Right ventricle myocardium superior (tissue), 1 donor: ENCODE data around the gene ADIPOR2. TPM values are rescaled to one million over a fixed set of nuclear protein-coding genes. Genes with fewer than 3 reads are reported as not detected.
"Not testable (repeated sequence)": the region's sequence is repeated elsewhere in the genome, so short reads cannot be mapped to it uniquely, and the experiment has no call there.

Source experiments
- ATAC-seq: fragments of 200-7000 bp; cut with Tn5 transposase; one replicate; pipeline ENCODE4 v1.9.1; 2020; ENCODE audit warnings: mild to moderate bottlenecking; ENCODE audit not compliant: poor library complexity
- DNase-seq: peaks from one replicate; pipeline ENCODE4 v3.0.0-alpha.2; 2020
- intact Hi-C: fragments of 100-400 bp; cut with DNase I; formaldehyde crosslinking; loops from one replicate; pipeline ENCODE4 v1.11.2; 2022
- total RNA-seq: library from RNA; stranded (reverse); fragmentation: NEBNext Ultra II Directional; extraction: Animal tissue kit (Norgen Biotek cat#: 25700); gene quantifications from one replicate; pipeline ENCODE4 v1.2.1, GENCODE V29; 2021
- donor health status: DM: no; HTN: yes; CAD: no; lungs with severe emphysema.

ADIPOR2 gene
- total RNA-seq, 1 donor from 2014 or later = 30.8 TPM

DNA sequence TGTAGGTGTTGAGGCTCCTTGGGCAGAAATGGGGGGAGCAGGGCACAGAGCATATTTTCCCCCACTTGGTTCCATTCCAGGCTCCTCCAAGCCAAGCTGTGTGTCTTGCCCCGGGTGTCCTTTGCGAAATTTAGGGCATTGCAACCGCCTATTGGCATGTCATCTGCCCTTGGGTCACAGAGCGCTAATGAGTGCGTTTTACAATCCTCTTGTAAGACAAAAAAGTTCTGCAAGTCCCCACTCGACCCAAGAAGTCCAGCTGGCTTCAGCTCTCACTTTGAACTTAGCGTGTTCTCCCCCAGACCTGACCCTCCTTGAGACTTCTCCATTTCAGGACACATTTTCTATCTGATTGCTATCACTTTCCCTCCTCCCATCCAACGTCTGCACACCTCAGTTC, 123.4 kb downstream of the ADIPOR2 start:
- intact Hi-C loops = no loop called here
- DNase-seq (no peak), ATAC-seq (no peak)

DNA sequence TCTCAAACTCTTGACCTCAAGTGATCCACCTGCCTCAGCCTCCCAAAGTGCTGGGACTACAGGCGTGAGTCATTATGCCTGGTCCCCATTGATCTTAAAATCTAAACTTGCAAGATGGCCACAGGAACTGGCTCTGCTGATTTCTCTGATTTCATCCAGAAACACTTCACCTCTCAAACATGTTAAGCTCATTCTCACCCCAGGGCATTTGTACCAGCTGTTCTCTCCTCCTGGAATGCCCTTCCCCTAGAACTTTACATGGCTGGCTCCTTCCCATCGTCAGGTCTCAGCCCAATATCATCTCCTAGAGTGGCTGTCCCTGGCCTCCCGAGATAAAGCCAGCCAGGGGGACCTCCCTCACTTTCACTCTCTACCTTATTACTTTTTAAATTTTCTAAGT, 124.2 kb downstream of the ADIPOR2 start:
- ATAC-seq (no peak), DNase-seq (no peak)

DNA sequence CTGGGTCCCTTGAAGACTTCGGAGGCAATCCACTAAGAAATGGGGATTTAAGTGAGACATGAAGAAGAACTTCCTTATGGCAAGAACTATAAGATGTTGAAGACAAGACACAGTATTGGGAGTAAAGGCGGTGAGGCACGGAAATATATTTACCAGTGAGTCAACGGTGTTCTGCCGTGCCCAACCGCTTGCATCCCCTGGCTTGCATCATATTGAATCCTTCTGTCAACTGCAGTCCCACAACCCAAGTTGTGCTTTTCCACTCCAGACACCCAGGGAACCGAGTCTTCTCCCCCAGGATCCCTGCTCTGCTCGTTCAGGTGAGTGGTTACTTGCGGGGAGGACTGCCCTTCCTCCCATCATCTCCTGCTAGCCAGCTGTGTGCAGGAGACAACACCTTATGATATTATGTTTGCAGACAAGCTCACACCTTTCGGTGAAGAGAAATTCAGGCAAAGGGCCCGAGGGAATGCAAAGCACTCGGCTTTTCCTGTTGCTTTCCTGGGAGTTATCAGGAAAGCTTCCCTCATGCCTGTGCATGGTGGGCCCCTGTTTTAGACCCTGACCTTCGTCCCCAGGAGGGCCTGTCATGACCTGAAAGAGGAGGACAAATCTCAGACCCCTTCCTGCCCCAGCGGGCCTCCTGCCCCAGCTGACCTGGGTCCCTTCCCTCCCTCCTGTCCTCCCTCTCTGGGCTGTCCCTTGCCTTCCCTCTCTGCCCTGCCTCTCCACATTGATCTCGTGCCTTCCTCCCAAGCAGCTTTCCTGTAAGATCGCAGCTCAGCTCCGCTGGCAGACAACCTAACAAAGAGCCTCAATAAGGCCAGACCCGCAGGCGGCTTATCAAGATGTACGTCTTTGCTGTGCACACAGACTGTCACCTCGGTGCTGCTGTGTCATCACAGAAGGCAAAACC, 125.2 kb downstream of the ADIPOR2 start:
- ATAC-seq (no peak), DNase-seq (no peak)
- intact Hi-C loops = no loop called here

More for the DNA sequence above, 124.2 kb downstream of the ADIPOR2 start:
- intact Hi-C loops = no loop called here

DNA sequence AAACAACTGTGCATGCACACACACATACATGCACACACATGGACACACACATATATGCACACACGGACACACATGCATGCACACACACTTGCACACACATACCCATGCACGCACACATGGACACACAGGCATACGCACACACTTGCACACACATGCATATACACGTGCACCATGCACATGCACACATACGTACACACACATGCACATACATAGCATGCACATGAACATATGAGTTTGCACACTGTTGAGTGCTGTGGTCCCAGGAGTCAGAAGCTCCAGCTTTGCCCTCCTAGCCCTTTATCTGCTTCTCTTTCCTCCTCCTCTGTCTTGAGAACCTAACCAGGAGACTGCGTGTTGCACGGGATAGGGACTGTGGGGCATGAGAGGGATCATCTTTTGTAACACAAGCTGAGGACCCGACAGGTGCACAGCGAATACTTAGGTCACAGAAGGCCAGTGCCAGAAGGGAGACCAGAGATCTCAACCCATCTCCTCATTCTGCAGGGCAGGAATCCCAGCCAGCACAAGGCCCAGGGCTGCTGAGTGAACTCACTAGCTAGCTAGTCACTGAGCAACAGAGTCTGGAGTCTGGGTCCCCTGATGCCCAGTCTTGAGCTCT, 126.0 kb downstream of the ADIPOR2 start:
- no peak for DNase-seq
- intact Hi-C loops = no loop called here

DNA sequence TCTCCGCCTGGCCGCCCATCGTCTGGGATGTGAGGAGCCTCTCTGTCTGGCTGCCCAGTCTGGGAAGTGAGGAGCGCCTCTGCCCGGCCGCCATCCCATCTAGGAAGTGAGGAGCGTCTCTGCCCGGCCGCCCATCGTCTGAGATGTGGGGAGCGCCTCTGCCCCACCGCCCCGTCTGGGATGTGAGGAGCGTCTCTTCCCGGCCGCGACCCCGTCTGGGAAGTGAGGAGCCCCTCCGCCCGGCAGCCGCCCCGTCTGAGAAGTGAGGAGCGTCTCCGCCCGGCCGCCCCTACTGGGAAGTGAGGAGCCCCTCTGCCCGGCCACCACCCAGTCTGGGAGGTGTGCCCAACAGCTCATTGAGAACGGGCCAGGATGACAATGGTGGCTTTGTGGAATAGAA, 127.1 kb downstream of the ADIPOR2 start:
- DNase-seq, intact Hi-C loops, ATAC-seq: not testable (repeated sequence)

More for the DNA sequence above, 126.0 kb downstream of the ADIPOR2 start:
- no peak for ATAC-seq

DNA sequence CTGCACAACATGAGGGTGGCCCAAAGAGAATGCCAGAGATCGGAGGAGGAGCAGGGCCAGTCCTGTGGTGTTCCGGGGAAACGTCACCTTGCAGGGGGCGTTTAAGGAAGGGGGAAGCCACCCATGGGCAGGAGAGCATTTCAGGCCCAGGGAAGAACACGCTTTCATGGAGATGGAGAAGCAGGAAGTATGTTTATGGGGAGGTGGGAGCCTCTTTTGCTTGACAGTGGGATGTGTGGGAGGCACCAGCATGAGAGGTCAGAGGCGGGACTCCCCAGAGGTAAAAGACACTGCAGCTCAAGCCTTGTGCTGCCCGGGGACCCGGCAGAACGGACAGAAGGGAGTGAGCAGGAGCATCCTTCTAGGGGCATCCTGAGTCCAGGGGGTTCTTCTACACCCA, 128.2 kb downstream of the ADIPOR2 start:
- intact Hi-C loops = no loop called here
- no peak for DNase-seq
- ATAC-seq = no peak

DNA sequence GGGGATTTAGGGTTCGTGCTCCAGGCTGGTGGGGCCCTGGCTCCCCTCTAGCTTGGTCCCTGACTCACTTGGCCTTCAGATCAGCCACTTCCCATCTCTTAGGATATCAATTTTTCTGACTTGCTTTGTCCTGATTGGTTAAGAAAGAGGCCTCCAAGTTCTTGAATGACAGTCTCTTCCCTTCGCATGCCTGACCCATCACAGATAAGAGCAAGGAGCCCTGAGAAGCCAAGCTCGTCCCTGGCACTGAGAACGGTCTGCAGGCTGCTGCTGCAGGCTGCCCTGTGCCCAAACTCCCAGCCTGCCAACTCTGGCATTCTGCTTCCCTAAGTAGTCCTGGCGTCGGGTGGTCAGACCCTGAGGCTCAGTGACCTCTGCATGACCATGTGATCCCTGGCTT, 128.7 kb downstream of the ADIPOR2 start:
- ATAC-seq = no peak
- intact Hi-C loops = no loop called here
- no peak for DNase-seq

DNA sequence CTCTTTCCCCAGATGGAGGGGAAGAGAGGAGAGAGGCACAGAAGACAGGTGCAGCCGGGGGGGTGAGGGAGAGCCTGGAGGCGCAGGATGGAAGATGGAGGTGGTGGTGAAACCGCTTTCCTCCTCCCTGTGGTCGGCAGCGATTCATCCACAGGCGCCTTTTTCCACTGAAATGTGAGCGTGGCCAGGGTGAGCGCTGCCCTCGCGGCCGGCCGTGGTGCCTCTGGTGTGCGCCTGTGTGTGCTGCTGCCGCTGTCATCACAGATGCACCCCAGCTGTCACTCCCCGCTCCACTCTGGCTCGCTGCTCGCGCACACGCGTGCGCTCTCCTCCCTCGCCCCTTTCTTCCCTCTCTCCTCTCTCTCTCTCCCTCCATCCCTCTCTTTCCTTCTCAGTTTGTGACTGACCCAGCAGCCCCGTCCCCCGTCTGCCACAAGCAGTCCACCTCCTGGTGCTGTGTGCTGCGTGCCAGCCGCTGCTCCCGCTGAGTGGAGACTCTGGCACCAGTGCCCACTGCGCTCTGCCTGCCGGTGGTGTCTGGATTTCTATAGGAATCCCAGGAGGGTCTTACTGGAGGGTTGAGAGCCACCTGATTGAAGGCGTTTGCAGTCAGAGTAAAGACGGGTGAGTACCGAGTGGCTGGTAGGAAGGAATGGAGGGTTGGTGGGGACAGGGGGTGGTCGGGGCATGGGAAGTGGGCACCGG, 129.5 kb downstream of the ADIPOR2 start, which contains the start of gene LRTM2:
Gene LRTM2, plus strand, starts transcription at position 375 of the 705 bp plus-strand sequence. CDS start 7,584 bp downstream, outside the sequence.
- no peak for DNase-seq
- intact Hi-C loops = no loop called here
- ATAC-seq = peak; percentile 49

DNA sequence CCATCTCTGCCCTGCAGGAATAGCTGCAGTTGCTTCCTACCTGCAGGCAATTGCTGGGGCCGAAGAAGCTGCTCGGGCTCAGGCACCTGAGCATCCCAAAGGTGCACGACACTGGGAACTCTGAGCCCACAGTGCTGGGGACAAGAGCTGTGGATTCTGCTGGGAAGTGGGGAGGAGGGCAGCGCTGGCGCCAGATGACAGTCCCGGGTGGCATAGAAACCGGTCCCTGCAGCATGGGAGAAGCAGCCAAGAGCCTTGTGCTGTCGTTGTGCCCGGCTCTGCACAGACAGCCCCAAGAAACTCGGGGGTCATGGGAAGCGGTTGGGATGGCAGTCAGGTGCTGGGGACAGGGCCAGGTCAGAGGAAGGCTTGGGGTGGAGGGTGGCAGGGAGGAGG, 130.0 kb downstream of the ADIPOR2 start:
- ATAC-seq (no peak), DNase-seq (no peak)
- intact Hi-C loops = no loop called here

DNA sequence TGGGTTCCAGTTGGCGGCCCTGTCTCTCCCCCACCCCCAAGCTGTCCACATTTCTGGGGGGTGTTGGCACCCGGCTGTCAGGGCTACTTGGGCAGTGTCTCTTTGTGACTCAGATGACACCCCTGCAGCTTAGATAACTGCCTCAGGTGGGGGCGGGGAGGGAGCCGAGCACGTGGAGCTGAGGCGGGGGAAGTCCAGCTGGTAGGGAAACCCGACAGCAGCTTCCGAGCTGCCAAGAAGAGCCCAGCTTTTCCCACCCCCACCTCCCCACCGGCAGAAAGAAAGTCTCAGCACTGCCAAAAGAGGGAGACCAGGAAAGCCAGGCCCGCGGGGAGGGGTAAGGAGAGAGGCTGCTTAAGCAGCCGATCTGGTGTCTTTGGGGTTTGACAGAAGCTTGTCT, 130.9 kb downstream of the ADIPOR2 start:
- ATAC-seq (no peak), DNase-seq (no peak)
- intact Hi-C loops = no loop called here

DNA sequence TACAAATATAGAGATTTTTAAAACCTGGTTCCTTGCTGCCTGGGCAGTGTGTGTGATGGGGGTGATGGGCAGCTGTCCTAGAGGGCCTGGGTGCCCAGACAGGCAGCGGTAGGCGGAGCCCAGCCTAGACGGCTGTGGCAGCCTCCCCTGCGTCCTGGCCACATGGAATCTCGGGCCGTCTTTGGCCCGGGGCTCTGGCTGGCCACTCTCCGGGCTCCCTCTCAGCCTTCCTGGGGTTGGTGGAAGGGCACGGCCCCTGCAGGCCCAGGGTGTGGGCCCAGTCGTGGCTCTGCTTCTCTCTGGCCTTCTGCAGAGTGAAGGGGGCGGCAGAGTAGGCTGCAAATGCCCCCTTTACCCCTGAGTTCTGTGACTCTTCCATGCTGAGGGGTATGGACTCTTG, 131.8 kb downstream of the ADIPOR2 start:
- ATAC-seq (no peak), DNase-seq (no peak)
- intact Hi-C loops = no loop called here

DNA sequence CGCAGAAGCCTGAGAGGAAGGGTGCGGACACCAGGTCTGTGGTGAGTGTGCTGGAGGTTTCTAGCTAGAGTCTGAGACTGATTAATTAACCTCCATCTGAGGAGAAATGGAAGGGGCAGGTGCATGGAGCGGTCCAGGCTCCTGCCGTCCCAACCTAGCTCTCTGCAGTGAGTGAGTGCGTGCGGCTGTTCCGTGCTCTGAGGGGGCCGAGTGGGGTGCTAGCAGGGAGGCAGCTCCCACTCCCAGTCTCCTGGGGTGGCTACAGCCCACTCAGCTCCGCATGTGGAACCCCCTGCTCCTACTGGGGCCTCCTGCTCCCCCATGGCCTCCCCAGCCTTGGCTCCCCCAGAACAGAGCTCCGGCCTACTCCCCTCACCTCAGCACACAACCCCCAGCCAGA, 132.4 kb downstream of the ADIPOR2 start:
- DNase-seq = no peak
- intact Hi-C loops = no loop called here

DNA sequence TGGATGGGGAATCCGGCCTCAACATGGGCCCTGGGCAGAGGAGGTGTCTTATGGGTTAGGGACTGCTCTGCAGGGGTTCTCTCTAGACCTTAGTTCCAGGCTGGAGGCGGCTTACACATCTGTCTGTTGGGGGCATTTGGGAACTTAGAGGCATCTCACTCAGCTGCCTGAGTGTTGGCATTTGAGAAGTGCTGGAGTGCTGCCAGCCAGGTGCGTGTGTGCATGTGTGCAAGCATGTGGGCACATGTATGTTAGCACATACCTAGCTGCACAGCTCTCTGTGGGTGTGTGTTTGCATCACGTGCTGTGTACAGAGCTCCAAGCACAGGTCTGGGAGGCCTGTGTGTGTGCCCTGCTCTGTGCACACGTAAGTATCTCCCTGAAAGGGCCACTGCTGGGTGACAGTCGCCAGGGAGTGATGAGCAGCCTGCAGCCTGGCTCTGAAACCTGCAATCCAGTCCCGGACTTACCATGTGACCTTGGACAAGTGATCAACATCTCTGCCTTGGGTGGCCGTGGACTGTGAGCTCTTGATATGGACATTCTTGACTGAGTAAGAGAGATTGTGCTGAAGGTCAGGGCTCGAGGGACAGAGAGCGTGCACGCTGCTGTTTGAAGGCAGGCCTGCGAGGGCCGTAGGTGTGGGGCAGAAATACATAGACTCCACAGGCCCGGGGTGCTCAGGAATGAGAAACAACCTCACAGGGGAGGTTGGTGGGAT, 134.7 kb downstream of the ADIPOR2 start:
- intact Hi-C loops = no loop called here
- ATAC-seq (no peak), DNase-seq (no peak)

More for the DNA sequence above, 132.4 kb downstream of the ADIPOR2 start:
- ATAC-seq = no peak

DNA sequence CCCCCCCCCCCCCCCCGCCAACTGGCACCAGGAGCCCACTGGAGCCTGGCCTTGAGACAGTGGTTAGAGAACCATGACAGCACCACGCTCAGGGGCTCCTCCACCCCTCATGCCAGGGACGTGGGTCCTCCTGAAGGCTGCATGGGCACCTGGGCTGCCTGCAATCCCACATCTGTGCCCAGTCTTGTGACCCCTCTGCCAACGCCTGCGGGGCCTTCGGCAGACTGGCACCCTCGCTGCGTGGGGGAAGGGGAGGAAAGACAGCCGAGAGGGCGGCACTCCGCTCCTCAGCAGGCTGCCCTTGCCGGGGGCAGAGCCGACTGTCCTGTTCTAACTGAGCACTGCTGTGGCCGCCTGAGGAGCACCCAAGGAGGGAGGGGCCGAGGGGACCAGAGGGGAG, 135.5 kb downstream of the ADIPOR2 start:
- intact Hi-C loops = no loop called here
- DNase-seq = peak; percentile 14
- no peak for ATAC-seq

DNA sequence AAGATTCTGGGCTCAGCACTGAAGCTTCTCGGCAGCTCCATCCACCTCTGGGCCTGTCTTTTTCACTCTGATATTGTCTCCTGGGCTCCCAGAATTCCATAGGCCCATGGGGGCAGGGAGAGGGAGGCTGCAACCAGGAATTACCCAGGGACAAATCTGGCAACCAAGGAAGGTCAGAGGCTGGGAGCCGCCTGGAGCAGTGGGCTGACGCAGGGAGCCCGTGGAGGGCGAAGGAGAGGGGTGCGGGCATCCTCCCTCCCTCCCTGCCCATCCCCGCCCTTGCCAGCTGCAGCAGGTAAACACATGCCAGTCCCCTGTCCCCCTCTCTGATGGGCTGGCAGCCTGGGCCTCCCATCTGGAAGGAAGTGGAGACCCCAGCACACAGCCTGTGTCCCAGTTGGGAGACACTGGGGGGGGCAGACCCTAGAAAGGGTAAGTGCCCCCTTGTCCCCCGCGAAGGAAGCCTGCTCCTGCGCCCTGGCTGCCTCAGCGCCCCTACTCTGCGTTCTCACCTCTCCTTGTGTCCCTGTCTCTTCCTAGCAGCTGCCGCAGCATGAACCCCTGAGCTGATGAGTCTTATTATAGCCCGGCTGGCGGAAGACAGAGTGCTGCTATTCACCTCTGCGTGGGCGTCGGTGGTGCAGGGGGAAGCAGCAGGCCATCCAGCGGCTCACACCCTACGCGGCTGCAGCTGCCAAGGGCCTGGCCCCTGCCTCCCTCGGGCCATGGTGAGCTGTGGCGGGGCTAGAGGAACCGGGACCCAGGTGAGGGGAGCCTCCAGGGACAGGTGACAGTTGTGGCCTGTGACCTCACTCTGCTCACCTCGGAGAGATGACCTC, 136.2 kb downstream of the ADIPOR2 start:
- ATAC-seq = no peak
- DNase-seq = peak; percentile 26
- intact Hi-C loops = no loop called here

DNA sequence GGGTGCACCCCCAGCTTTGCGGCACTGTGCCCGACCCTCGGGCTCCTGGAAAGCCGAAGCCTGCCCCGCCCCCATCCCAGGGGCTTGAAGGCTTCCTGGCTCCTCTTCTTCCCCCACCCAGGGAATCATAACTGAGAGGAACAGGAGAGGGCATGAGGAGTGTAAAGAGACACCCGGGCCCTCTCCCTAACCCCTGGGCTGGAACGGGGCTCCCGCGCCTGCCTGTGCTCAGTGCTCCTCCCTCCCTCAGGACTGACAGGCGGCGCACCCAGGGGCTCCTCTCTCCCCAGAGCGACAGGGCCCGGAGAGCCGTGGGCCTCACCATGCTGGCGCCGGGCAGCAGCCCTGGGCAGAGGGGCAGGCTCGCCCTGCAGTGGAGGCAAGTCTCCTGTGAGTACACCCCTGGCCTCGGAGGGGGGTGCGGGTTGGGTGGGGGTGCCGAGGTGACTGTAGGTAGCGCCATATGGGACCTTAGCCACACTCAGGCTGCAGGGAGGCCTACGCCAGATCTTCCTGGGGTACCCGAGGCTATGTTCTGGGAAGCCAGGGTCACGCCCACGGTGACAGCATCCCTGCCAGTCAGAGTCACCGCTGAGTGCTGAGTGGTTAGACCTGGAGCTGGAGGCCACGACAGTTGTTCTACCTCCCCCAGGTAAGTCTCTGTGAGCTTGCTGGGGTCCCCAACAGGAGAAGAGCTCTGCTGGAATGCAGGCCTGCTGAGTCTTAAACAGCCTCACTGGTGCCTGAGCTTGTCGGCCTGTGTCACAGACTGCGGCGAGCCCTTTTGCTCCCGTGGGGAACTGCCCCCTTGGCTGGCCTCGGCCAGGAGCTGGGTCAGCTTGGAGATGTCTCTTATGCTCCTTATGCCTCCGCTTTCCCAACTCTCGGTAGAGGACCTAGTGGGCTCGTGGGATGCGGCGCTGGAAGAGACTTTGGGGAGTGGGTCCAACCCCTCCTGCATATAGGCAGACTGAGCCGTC, 137.2 kb downstream of the ADIPOR2 start:
- ATAC-seq (no peak), DNase-seq (peak; percentile 21)
- intact Hi-C loops = no loop called here

DNA sequence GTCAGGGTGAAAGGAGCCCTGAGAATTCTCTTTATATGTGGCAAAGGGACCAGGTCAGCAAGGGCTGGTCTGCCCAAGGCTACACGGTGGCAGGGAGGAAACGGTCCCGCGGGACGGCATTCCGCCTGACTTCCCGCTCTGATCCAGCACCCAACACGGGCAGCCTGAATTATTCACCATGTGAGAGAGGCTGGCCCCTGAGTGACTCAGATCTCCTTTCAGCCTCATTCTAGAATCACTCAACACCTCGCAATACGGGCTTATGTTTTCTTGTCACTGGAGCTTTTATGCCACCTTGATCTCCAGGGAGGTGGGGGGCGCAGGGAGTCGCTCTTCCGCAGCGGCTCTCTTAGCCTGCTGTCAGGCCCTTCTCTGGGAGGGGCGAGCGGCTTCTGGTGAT, 138.0 kb downstream of the ADIPOR2 start:
- DNase-seq (peak; percentile 30), ATAC-seq (no peak)
- intact Hi-C loops = no loop called here
